ENCODE measurements around the gene FECH.

FECH gene

DNA sequence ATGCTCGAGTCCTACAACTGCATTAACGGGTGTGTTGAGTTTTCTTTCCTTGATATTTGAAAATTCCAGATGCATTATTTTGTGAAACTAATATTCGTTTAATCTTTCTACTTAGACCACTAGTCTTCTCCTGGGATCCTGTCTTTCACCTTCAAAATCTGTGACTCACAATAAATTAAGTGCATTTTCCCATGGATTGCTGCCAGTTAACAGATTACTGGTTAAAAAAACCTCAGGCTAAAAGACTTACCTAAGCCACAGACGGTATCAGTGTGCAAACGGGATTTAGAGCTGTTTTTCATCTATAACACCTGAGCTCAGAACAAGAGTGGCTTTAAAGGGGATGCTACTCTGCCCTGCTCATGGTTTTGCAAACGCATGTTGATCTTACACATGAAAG lies 10.2 kb downstream of the FECH start:
- no peak for DNase-seq

DNA sequence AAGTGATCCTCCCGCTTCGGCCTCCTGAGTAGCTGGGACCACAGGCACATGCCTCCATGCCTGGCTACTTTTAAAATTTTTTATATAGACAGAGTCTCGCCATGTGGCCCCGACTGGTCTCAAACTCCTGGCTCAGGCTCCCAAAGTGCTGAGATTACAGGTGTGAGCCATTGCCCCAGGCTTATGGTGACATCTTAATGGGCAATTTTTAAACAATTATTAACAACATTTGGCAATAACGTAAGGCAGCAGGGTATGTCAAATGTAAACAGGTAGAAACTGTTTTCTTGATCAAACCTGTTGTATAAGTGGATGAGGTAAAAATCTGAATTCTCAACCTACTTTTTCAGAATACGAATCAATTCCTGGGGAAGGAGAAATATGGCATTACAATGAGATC lies 11.0 kb downstream of the FECH start:
- DNase-seq, result no peak

DNA sequence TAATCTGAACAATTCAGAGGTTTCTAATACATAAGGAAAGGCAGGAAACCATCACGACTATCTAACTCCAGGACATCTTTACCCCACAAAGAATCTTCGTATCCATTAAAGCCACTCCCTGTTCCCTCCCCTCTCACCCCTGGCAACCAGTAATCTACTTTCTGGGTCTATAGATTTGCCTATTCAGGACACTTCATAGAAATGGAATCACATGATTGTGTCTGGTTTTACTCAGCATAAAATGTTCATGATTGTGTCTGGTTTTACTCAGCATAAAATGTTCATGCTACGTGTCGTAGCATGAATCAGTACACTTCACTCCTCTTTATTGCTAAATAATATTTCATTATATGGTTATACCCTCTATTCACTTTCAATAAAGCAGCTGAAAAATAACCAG lies 11.6 kb downstream of the FECH start:
- DNase-seq, result no peak

DNA sequence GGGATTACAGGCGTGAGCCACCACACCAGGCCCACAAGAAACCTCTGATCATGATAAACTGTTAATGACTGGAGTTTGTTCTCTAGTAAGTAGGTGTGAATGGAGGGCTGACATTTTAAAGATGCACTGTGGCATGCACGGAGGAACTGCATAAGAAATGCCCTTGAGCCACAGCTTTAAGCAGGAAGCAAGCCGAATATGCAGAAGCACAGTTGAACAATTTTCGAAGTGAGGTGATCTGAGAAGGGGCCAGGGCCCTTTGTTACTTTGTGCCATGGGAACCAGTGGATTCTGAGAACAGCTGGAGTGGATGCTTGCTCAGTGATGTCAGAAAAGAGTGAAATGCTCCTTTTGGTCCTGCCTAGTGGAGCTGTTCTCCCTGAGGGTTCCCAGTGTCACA lies 16.3 kb downstream of the FECH start:
- no peak for DNase-seq

DNA sequence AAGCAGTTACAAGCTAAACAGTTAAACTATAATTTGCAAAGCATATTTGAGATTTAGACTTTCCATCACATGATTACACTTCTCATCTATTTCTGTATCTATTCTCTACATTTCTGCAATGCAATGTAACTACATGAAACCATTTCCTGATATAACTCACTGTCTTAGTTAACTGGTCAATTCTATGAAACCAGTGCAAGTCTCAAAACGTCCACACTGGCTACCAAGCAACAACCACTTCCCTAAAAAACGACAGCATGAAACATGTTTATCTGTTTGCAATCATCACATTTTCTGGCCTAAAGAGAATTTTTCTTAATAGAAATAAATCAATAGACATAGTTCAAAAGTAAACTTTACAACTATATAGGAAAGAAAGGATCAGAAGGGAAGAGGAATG lies 17.4 kb downstream of the FECH start:
- DNase-seq, result no peak

DNA sequence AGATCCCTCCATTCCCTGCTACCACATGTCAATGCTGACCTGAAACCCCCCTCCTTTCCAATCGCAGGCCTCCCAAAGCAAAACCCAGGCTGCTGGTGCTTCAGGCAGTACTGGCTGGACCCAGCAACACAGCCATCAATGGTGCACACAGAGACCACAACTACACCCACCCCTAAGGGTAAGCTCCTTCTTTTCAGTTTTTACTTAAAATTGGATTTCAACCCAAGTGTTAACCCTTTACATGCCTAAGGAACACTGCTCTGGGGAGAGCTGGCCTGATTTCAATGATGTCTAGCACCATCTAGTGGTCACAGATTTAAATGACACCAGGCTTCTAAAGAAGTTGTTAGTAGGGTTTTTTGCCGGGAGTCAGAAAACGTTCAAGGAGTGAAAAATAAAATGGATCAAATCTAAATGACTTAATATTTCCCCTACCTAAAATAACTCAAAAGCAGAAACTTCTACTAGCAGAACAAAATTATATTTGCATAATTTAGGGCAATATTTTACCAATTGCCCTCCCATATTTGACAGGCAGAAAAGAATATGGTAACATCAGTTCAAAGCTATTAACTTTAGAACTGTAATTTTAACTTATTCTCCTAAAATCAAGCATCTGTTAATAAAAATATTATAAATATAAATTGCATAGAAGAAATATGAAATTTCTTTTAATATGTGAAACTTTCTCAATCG lies 24.6 kb downstream of the FECH start:
- DNase-seq, result peak; percentile 66

DNA sequence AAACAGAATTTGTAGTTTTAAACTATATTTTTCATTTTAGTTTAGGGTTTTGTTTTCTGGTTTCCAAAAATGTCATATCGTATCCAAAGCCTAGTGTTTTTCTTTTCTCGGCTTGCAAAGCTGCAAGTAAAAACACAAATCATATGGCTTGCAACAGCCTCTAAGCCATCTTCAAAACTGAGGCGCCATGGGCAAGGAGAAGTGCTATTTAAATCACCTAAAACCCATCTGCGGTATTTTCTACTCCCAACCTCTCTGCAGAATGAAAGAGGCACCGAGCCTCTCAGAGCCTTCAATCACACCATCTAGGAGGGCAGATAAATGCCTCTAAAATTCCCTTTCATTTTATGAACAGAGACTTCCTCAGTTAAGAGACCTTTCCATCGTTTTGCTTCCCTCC lies 25.2 kb downstream of the FECH start:
- DNase-seq, result no peak

DNA sequence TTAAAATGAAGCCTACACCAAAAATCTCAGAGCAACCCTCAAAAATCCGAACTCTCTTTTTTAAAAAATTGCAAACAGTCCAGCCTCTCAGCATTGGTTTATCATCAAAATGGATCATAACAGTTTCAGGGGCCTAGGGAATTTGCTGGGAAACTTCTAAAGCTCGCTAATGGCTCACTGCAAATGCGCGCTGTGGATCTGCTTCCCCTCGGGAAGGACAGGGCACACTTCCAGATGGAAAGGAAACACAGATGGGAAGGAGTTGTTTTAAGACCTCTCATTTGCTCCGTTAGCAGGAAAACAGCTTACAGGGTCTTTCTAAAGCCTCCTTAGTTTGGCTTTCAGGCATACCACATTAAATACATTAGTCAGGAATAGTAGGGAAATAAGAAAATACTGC lies 27.2 kb downstream of the FECH start:
- no peak for DNase-seq

DNA sequence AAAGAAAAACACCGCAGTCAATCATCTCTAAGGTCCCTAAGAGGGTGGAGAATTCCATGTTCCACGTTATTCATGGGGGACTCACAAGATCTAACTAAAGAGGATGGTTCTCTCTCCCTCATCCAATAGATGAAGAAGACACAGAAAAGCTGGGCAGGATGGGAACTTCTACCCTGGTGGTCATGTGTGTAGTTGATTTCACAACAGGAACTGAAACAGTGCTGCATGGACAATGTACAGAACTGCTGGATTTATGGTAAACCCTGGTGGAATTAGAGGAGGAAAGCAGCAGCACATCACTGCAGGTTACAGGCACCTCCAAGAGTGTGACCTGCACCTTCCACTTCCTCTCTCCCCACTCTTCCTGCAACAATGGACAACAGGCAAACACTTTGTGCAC lies 31.4 kb downstream of the FECH start:
- no peak for DNase-seq

DNA sequence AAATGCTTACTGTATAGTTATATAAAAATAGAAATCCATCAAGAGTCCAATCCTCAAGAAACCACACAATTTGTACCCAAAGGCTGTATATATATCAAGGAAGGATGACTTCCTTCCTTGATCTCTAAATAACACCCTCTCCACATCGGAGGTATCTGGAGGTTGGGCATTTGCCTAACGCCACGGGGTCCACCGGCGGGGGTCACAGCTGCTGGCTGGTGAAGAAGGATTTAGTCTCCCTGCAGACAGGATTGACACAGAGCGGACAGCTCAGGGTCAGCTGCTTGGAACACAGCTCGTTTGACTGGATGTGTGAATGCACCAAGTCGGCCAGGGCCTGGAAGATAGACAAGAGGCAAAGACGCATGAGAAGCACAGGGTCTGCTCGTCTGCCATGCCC lies 36.0 kb downstream of the FECH start:
- no peak for DNase-seq

DNA sequence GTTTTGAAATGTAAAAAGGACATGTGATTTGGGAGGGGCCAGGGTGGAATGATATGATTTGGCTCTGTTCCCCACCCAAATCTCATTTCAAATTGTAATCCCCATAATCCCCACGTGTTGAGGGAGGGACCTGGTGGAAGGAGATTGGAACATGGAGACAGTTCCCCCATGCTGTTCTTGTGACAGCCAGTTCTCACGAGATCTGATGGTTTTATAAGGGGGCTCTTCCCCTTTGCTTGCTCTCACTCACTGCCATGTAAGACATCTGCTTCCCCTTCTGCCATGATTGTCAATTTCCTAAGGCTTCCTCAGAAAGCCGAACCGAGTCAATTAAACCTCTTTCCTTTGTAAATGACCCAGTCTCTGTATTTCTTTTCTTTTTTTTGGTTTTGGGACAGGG lies 39.2 kb downstream of the FECH start:
- no peak for DNase-seq

DNA sequence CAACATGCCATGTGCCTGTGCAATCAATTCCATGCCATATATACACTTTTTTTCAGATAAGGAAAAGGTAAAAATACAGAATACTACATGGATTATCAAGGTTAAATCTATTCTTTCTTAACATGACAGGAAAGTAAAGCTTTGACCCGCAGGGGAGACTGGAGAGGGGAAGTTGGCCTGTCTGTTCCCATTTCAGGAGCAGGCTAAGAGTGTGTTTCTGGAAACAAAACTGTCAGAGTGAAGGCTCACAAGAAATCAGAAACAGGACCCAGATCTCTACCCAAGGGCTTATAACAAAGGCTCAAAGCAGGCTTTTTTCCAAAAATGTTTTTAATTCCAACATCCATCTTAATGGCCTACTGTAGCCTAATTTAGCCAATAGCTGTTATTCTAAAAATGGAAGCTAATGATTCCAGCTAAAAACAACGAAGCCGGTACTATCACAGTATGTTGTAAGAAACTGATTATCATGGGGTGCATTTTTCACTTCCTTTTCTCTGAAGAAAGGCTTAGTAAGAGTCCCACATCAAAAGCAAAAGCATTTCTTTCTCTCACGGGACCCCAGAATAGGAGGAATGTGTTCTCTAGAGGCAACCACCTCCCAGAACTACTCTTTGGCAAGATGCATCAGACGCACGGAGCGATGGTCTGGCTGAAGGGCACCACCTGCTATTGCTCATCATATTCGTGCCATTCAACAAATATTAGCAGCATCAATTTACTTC lies 41.4 kb downstream of the FECH start:
- DNase-seq, result peak; percentile 12

DNA sequence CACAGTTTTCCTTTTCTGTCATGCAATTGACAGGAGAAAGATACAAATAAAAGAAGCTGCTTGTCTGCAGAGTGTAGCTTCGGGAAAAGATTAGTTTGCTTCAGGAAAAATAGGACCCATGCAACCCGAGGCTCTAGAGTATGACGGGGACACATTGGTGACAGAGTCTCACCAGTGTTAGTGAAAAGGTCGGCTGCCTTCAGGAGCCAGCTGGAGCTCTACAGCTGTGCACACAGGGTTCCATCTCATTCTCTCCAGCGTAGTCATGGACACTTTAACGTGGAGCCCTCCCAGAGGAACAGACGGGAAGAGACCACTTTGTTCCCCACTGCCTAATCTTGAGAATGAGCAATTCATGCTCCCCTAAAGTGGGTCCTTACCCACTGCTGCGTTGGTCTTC lies 42.9 kb downstream of the FECH start:
- DNase-seq, result no peak

DNA sequence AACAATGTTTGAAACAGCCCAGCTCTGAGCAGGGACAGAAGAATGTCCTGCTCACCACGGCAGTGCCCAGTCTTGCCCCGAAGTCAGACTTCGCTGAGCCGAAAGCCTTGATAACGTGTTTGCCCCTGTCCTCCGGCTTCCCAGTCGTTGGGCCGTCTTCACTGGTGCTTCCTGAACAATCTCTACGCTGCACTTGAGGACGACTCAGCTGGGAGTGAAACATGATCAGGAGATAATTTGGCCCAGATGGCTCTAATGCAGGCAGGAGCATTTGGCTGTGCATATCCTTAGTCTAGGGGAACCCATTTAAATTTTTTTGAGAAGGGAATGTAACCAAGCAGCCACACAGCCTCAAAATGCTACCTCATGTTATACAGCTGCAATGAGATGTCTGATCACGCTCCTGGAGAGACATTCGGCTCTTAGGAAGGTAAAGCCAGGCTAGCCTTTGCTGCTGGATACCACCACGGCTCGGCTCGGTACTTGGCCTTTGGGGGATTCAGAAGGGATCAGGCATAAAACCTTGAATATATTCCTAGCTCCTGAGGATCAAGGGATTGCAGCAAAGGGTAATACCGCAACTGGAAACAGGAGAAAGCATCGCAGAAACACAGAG lies 43.6 kb downstream of the FECH start:
- DNase-seq, result no peak

DNA sequence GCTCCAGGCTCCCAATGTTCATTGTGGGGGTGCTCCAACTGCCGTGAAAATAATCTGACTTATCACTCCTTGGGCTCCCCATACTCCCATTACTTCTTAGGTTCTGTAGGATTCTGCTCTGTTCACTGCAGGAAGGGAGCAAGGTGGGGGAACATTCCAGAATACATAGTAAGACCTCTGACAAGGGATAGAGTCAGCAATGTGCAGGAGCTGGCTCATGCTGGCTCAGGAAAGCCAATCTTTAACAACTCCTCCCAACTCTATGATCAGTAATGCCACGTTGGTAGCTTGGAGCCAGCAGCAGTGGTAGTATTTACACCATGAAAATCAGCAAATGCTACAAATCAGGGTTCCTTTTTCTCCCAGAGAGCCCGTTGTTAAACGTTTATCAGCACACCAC lies 44.4 kb downstream of the FECH start:
- no peak for DNase-seq

DNA sequence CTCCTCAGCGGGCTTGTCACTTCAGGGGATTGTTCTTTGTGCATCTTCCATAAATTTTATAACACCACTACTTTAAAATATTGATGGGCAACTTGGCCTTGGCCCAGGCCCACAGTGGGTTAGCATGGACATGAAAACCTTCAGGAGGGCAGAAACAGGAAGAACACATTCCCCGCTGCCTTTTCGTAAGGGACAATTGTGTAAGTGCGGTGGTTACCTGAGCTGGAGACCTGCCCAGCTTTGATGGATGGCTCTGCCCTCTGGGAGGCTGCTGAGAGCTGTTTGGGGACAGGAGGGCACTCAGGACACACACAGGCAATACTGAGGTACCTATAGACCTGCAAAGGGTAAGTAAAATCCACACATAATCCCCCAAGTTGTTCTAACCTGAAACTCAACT lies 46.8 kb downstream of the FECH start:
- no peak for DNase-seq

DNA sequence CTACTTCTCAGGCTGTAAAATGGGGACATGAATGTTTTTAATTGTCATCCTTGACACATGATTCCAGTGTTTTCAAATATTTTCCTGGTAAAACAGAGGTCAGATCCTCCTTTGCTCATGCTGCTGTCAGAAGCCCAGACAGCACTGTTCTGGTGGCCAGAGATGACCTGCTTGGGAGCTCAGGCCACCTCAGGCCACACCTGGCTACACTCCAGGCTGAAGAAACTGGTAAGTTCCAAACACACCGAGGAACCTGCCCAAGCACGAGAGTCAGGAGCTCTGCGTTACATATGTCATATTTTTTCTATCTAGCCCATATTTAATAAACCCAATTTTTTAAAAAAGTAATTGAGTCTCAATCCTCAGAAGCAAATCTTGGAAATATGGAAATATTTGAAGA lies 47.9 kb downstream of the FECH start:
- DNase-seq, result no peak

DNA sequence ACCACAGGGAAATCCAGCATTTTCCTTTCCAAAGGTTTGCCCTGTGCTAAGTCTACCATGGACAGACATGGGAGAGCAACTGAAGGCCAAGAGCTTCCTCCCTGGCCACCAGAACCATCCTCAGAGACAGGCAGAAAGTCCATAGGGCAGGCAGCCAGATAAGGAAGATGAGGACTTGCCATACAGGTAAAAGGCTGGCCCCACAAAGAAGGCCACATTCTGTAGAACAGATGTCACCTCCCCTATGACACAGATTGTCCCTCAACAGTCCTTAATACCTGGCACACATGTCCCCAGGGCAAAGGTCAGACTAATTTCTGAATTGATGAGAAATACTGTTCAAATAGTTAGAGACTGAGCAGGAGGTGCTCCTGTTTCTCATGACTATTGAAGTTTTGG lies 52.0 kb downstream of the FECH start:
- DNase-seq, result no peak

DNA sequence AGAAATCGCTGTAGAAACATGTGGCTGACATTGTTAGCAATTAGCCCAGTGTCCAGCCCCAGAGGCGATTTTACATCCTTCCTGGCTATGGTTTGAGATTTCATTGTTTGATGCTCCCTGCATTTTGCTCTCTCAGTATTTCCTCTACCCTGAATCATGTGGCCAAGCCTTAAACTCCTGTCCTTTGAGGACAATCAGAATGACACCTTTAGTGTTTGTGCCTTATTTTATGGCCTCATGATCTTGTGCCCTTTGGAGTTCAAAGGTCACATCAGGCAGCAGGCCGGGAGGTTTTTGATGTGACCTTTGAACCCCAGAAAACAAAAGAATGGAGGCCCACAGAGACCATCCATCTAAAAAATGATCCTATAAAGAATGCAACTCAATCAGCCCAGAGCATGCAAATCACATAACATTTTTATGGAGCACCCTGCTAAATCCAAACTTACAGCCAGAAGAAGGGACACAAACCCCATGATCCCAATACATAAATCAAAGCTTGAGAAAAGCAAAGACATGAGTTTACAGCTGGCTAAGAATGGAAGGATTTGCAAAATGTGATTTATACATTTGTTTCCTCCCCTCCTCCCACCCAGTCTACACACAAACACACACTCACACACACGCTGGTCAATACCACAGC lies 52.5 kb downstream of the FECH start:
- DNase-seq, result no peak

DNA sequence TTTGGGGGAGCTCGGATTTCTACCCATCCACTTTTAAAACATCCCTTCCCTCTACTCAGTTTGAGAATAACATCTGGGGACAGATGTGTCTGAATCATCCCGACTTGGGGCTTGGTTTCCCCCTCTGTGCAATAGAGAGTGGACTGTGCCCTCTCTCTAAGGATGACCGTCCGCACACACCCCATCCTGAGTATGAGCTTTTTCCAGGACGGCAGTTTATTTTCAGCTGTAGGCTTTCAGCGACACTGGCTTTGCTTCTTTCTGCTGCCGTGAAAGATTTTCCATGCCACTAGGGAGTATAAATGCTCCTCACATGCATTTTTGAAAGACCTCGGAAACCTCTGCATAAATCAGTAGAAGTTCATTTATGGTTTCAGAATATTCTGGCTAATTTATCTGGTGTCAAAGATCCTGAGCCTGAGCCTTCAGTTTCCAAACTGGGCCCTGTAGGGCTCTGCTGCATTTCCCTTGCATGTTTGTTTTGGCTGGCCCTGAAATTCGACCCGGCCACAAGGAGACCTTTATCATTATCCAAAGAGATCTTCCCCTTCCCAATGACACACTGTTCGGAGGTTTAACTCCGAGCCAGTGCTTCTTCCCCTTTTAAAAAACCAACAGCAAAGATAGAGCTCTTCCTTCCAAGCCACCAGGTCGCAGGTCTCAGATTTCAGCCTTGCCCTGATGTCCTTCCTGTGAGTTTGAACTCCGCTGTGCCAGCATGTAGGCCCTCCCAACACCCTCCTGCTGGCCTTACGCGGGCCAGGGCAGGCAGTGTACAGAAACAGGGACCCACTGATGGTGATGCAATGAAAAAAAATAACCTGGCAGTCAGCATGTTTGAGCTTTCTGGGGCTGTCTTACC lies 53.3 kb downstream of the FECH start:
- DNase-seq, result no peak

DNA sequence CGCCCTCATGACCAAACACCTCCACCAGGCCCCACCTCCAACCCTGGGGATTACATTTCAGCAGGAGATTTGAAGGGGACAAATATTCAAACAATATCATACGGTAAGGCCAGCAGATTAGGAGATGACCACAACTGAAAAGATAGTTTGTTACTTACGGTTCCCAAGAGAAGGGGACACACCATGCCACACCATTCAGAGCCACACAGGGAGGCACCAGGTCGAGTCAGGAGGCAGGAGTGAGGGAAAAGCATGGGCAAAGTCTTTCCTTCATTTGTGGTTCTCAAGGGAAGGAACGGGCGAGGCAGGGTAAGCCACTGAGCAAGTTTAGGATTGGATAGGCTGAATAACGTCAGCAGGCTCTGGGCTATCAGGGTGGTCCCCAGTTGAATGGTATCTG lies 57.4 kb downstream of the FECH start:
- no peak for DNase-seq

DNA sequence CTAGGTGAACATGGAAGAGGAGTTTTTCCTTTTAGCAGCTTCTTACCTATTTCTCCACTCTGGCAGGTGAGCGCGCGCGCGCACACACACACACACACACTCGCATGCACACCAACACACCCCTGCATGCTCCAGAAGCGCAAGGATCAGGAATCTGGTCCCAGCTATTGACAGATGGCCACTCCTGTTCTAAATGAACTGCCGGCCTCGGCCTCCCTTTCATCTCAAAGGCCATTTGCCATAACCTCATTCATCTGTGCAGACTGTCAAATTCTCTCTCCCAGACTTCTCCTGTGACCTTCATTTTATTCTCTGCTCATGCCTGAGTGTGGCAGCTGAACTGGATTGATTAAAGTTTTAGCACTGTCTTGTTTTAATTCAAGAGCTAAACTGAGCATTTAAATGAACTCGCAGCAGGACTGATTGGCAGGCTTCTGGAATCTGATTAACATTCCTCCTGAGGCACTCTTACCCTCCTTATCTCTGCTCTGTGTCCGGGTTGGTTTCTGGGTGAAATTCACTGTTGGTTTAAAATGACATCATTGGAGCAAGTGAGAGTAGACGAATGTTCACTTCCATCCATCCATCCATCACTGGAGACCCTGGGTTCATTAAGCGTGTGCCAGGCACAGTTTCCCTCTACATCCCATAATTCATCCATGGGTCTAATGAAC lies 58.8 kb downstream of the FECH start:
- no peak for DNase-seq

All from RPMI8226 (cell line).